Activated T-helper 17 cell treated with anti-CD3 and anti-CD28 coated beads, Interleukin-2, amount 50 U/mL, for 72 hours (primary cell): ENCODE data around the gene ADGRF3. TPM values are rescaled to one million over a fixed set of nuclear protein-coding genes. Genes with fewer than 3 reads are reported as not detected.
"Not testable (repeated sequence)": the region's sequence is repeated elsewhere in the genome, so short reads cannot be mapped to it uniquely, and the experiment has no call there.

Experiments used
- ATAC-seq: fragments of 150-1000 bp; cut with Tn5 transposase; replicated peaks from 2 replicates; pipeline ENCODE4 v1.10.0; 2021; ENCODE audit warnings: mild to moderate bottlenecking, moderate library complexity
- H3K27ac Mint-ChIP-seq: one replicate; pipeline ENCODE4 v1.8.0; 2022; ENCODE audit warnings: mixed read lengths
- H3K27me3 Mint-ChIP-seq: one replicate; pipeline ENCODE4 v1.8.0; 2022; ENCODE audit warnings: mixed read lengths
- H3K36me3 Mint-ChIP-seq: one replicate; pipeline ENCODE4 v1.8.0; 2022; ENCODE audit warnings: low read depth, mild to moderate bottlenecking, mixed read lengths
- H3K4me1 Mint-ChIP-seq: one replicate; pipeline ENCODE4 v1.8.0; 2022; ENCODE audit warnings: mixed read lengths
- H3K4me3 Mint-ChIP-seq: one replicate; pipeline ENCODE4 v1.8.0; 2022; ENCODE audit warnings: mild to moderate bottlenecking, mixed read lengths
- H3K9me3 Mint-ChIP-seq: one replicate; pipeline ENCODE4 v1.8.0; 2022; ENCODE audit warnings: mixed read lengths
- total RNA-seq, 2 donors: library from RNA; stranded (reverse); gene quantifications; one replicate each; pipeline ENCODE4 v1.2.3, GENCODE V29; 2022

ADGRF3 gene
- total RNA-seq, 2 donors from 2014 or later = 1.4 to 3.0 TPM

DNA sequence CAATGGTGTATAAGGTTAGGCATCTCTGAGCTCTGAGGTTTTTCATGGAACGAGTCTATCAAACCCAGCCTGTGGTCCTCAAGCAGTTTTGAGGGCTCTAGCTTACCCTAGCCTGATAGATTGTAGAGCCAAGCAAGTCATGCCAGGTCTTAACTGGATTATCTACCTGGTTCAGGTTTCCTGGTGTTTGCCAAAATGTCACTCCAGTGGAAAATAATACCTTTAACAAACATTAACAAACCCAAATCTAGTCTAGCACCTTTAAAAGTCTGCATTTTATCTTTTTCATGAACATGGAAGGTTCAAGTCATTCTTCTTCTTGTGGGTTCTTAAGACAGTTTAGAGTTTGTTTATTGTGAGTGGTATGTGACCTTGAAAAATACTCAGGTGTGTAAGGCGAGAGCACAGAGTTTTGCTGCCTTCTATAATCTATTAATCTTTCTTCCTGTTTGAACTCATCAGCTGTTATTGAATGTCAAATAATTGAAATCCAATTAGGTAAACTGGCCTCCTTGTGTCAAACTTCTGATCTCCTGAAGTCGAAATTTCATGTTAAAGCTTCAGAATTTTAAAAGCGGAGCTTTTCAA is 13.4 kb upstream of the ADGRF3 start:
- Mint-ChIP-seq H3K27me3 (no peaks in the 10 kb centered on the region), H3K27ac (no peak overlapping the region), H3K4me3 (no peak overlapping the region), H3K9me3 (no peaks in the 10 kb centered on the region), H3K36me3 (peaks cover 34% of the 10 kb centered on the region), H3K4me1 (peaks cover 51% of the 10 kb centered on the region)
- ATAC-seq = no peak

DNA sequence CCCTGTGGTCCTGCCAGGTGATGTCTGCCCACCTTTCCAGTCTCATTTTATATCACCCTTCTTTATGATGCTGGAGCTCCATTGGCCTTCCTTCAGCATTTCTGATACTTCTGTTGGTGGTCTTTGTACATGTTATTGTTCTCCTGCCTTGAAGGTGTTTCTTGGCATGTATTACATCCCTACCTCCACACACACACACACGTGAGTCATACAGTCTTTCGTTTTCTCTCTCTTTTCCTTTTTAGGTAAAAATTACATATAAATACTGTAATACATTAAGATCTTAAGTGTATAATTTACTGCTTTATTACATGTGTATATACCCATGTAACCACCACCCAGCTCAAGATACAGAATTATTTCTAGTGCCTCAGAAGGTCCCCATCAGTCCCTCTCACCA is 10.2 kb upstream of the ADGRF3 start:
- peak overlapping the region; percentile 76 for H3K27ac Mint-ChIP-seq
- peaks cover 47% of the 10 kb centered on the region for H3K36me3 Mint-ChIP-seq
- peak; percentile 28 for ATAC-seq
- H3K4me3 Mint-ChIP-seq = peak overlapping the region; percentile 26
- H3K27me3 Mint-ChIP-seq = no peaks in the 10 kb centered on the region
- H3K9me3 Mint-ChIP-seq = no peaks in the 10 kb centered on the region
- peaks cover 43% of the 10 kb centered on the region for H3K4me1 Mint-ChIP-seq

DNA sequence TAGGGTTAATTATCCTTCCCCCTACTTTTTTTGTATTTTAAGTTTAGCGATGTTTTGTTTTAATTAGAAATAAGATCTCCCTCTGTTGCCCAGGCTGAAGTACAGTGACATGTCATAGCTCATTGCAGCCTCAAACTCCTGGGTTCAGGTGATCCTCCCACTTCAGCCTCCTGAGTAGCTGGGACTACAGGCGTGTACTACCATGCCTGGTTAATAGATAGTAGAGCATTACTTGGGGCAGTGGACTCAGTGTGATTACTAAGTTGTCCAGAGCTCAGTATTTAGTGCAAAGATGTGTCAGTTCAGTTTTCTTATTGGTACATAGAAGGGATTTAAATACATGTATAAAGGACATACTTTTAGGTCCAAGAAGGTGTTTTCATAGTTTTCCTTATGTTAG is 9.5 kb upstream of the ADGRF3 start:
- Mint-ChIP-seq H3K9me3 (no peaks in the 10 kb centered on the region), H3K36me3 (peaks cover 50% of the 10 kb centered on the region), H3K27me3 (no peaks in the 10 kb centered on the region), H3K4me3 (peak overlapping the region; percentile 26), H3K27ac (no peak overlapping the region), H3K4me1 (peaks cover 48% of the 10 kb centered on the region)
- ATAC-seq = no peak

DNA sequence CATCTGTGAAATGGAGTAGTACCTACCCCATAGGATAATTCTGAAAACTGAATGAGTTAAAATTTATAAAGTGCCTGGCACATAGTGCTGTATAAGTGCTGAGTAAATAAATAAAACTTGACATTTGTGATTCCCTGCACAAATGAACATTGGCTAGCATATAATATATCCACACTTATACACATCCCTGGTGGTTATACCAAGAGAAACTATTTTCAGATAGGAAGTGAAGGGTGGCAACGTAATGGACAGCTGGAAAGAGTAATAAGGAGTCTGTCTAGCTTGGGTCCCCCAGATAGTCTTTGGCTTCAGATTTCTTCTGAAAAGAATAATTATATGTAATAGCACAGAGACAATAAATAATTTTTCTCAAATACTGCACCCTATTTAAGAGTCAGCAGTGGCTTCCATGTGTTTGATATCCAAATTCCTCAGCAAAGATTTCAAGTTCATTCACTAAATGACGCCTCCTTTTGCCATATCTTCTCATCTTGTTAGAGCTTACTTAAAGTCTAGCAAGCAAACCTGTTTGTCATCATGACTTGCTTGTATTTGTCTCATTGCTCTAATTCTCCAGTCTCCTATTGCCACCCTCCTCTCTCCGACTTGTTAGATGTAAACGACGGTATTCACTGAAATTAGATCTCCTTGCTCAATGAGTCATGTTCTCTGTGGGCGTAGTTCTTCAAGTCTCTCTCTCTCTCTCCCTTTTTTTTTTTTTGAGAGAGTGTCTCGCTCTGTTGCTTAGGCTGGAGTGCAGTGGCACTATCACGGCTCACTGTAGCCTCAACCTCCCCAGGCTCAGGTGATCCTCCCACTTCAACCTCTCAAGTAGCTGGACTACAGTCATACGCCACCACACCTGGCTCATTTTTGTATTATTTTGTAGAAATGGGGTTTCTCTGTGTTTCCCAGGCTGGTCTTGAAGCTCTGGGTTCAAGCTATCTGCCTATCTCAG is 8.7 kb upstream of the ADGRF3 start:
- peak; percentile 66 for ATAC-seq
- peak overlapping the region; percentile 6 for H3K27ac Mint-ChIP-seq
- H3K9me3 Mint-ChIP-seq = no peaks in the 10 kb centered on the region
- peaks cover 55% of the 10 kb centered on the region for H3K36me3 Mint-ChIP-seq
- peak overlapping the region; percentile 26 for H3K4me3 Mint-ChIP-seq
- no peaks in the 10 kb centered on the region for H3K27me3 Mint-ChIP-seq
- peaks cover 44% of the 10 kb centered on the region for H3K4me1 Mint-ChIP-seq

DNA sequence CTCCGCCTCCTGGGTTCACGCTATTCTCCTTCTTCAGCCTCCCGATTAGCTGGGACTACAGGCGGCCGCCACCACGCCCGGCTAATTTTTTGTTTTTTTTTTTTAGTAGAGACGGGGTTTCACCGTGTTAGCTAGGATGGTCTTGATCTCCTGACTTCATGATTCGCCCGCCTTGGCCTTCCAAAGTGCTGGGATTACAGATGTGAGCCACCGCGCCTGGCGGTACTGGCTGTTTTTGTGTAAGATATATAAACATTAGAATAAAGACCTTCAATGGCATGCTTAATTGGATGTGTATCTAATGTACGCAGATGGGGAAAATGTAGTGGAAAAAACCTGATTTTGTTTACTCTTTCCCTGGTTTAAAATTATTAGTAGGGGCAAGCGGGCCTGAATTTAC is 7.9 kb upstream of the ADGRF3 start:
- peaks cover 36% of the 10 kb centered on the region for H3K4me1 Mint-ChIP-seq
- H3K9me3 Mint-ChIP-seq = not testable (repeated sequence)

DNA sequence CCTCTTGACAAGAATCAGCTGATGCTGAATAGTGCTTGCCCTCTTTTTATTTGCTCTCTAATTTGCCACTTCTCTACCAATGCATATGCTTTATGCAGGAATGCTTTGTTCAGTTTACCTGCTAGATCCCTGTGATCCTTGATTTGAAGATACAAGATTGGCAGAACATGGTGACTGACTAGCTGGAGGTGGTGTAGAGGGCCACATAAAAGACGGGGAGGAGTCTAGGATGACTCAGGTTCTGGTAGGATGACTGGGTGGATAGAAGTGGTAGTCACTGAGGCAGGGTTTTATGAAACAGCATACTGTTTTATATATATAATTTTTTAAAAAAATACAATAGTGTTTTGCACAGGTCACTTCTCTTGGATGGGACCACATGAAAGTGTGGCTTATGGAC is 6.3 kb upstream of the ADGRF3 start:
- no peaks in the 10 kb centered on the region for H3K27me3 Mint-ChIP-seq
- peak; percentile 98 for ATAC-seq
- no peak overlapping the region for H3K4me3 Mint-ChIP-seq
- peaks cover 65% of the 10 kb centered on the region for H3K36me3 Mint-ChIP-seq
- no peaks in the 10 kb centered on the region for H3K9me3 Mint-ChIP-seq
- no peak overlapping the region for H3K27ac Mint-ChIP-seq
- peaks cover 34% of the 10 kb centered on the region for H3K4me1 Mint-ChIP-seq

More for the DNA sequence above, 7.9 kb upstream of the ADGRF3 start:
- not testable (repeated sequence) for ATAC-seq, H3K4me3 Mint-ChIP-seq, H3K27me3 Mint-ChIP-seq, H3K27ac Mint-ChIP-seq
- H3K36me3 Mint-ChIP-seq = peaks cover 55% of the 10 kb centered on the region

GRCh38 chr2:26351375-26352090 is 4.9 kb upstream of the ADGRF3 start:
- H3K4me3 Mint-ChIP-seq = no peak overlapping the region
- no peaks in the 10 kb centered on the region for H3K9me3 Mint-ChIP-seq
- H3K27ac Mint-ChIP-seq = no peak overlapping the region
- H3K27me3 Mint-ChIP-seq = no peaks in the 10 kb centered on the region
- H3K4me1 Mint-ChIP-seq = peaks cover 26% of the 10 kb centered on the region
- no peak for ATAC-seq
- peaks cover 71% of the 10 kb centered on the region for H3K36me3 Mint-ChIP-seq

GRCh38 chr2:26349690-26350089 is 3.1 kb upstream of the ADGRF3 start:
- H3K4me3 Mint-ChIP-seq = no peak overlapping the region

GRCh38 chr2:26347286-26347865 is 787 bp upstream of the ADGRF3 start:
- Mint-ChIP-seq H3K9me3 (no peaks in the 10 kb centered on the region), H3K27ac (peak overlapping the region; percentile 99), H3K27me3 (no peaks in the 10 kb centered on the region), H3K36me3 (peaks cover 51% of the 10 kb centered on the region), H3K4me3 (peak overlapping the region; percentile 93), H3K4me1 (peaks cover 15% of the 10 kb centered on the region)
- no peak for ATAC-seq

More at GRCh38 chr2:26349690-26350089, 3.1 kb upstream of the ADGRF3 start:
- no peaks in the 10 kb centered on the region for H3K9me3 Mint-ChIP-seq
- ATAC-seq = no peak
- no peak overlapping the region for H3K27ac Mint-ChIP-seq
- H3K4me1 Mint-ChIP-seq = peaks cover 15% of the 10 kb centered on the region
- peaks cover 64% of the 10 kb centered on the region for H3K36me3 Mint-ChIP-seq
- H3K27me3 Mint-ChIP-seq = no peaks in the 10 kb centered on the region

DNA sequence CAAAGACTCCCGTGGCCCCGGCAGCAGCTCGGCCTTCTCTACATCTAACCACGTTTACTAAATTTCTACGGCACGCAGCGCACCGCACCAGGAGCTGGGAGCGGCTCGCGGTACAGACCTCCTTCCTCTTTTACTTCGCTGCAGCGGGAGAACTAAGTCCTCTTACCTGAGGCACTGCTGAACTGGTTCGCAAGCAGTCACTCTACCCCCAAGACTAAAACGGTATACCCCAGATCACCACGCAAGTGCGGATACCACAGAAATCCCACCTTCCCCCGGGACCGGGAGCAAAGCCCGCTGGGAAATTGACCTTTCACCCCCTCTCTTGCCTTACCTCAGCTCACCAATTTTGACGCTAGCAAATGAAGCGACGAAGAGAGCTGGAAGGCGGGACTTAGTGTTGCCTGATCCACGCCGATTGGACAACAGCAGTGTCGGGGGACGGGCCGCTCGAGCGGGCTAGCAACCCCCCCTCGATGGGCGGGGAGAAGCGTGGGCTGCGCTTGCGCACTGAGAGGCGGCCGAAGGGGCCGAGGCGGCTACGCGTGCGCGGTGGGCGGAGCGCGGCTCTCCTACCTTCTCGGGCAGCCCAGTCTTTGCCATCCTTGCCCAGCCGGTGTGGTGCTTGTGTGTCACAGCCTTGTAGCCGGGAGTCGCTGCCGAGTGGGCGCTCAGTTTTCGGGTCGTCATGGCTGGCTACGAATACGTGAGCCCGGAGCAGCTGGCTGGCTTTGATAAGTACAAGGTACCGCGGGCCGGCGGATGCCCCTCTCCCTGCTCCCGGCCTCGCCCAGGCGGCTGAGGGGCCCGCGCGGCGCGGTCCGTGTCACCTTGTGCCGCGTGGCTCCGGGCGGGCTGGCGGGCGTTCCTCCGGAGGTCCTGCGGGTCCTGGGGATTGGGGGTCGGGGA is 790 bp downstream of the ADGRF3 start, which contains the start of gene SELENOI:
TSS of gene SELENOI (plus strand) at position 599 of the 909 bp plus-strand sequence. CDS start at position 689, 90 bp downstream.
- H3K9me3 Mint-ChIP-seq = no peaks in the 10 kb centered on the region
- peak within 1 kb of the TSS; percentile 99 for H3K27ac Mint-ChIP-seq
- peak within 1 kb of the TSS; percentile 93 for H3K4me3 Mint-ChIP-seq
- no peaks in the 10 kb centered on the region for H3K27me3 Mint-ChIP-seq
- peaks cover 10% of the 10 kb centered on the region for H3K4me1 Mint-ChIP-seq
- H3K36me3 Mint-ChIP-seq = peaks cover 41% of the 10 kb centered on the region
- peak; percentile 97 for ATAC-seq

GRCh38 chr2:26345283-26345544 is 1.4 kb downstream of the ADGRF3 start:
- peaks cover 10% of the 10 kb centered on the region for H3K4me1 Mint-ChIP-seq
- H3K36me3 Mint-ChIP-seq = peaks cover 35% of the 10 kb centered on the region
- H3K4me3 Mint-ChIP-seq = peak overlapping the region; percentile 93
- H3K27ac Mint-ChIP-seq = peak overlapping the region; percentile 95
- no peaks in the 10 kb centered on the region for H3K9me3 Mint-ChIP-seq
- no peak for ATAC-seq
- H3K27me3 Mint-ChIP-seq = no peaks in the 10 kb centered on the region

DNA sequence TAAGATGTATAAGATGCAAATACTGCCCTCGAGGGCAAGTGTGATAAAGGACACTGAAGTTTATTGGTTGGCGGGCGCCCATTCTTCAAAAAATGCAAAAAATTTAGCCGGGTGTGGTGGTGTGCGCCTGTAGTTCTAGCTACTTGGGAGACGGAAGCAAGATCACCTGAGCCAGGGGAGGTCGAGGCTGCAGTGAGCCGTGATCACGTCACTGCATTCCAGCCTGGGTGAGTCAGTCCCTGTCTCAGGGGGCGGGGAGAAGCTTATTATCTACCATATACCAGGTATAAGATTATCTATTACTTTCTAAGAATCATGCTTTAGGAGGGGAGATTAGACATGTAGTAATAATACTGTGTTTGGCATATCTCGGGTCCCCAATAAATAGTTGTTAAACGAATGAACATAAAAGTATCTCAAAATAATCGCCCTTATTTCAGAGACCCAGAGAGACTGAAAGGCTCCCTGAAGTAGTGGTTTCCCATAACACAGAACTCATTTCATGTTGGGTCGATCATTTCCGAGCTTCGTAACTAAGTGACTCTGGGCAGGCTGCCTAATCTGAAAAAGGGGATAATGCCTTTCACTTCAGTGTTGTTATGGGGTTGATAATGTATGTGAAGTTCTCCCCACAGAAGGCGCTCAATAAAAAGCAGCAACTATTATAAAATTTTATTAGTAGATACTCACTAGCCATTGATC is 1.9 kb downstream of the ADGRF3 start:
- no peak for ATAC-seq
- peak overlapping the region; percentile 95 for H3K27ac Mint-ChIP-seq
- H3K4me1 Mint-ChIP-seq = peaks cover 10% of the 10 kb centered on the region
- peaks cover 33% of the 10 kb centered on the region for H3K36me3 Mint-ChIP-seq
- H3K27me3 Mint-ChIP-seq = no peaks in the 10 kb centered on the region
- peak overlapping the region; percentile 93 for H3K4me3 Mint-ChIP-seq
- no peaks in the 10 kb centered on the region for H3K9me3 Mint-ChIP-seq

DNA sequence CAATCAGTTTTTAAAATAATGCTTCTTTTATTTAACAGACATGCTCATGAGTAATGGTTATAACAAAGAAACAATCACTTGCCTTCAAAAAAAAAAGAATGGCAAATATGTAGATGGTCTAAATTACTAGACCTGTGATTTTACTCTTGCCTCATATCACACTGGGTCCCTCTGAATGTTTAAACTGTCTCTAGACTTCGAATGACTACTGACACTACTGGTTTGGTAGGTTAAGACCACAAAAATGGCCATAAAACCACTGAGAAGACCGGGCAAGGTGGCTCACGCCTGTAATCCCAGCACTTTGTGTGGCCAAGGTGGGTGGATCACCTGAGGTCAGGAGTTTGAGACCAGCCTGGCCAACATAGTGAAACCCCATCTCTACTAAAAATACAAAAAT is 5.8 kb downstream of the ADGRF3 start:
- Mint-ChIP-seq H3K9me3 (no peaks in the 10 kb centered on the region), H3K36me3 (no peaks in the 10 kb centered on the region), H3K27me3 (no peaks in the 10 kb centered on the region), H3K4me3 (no peak overlapping the region), H3K27ac (no peak overlapping the region), H3K4me1 (peaks cover 5% of the 10 kb centered on the region)
- no peak for ATAC-seq
